H1 (cell line): ENCODE data around the gene EEIG1. TPM values are rescaled to one million over a fixed set of nuclear protein-coding genes. Genes with fewer than 3 reads are reported as not detected.

Experiments
- BRCA1 ChIP-seq: IDR thresholded peaks from 2 replicates; pipeline ENCODE4 v1.6.1; 2012; ENCODE audit warnings: low read depth, low read length, improper control_type of control experiment
- KDM1A ChIP-seq: fragments of 200-600, 300-600 bp; sonication (generic); IDR thresholded peaks from 2 replicates; pipeline ENCODE4 v1.7.1; 2016; ENCODE audit warnings: mild to moderate bottlenecking, low read length, borderline replicate concordance
- NRF1 ChIP-seq: IDR thresholded peaks from 2 replicates; pipeline ENCODE4 v1.6.1; 2011; ENCODE audit warnings: mild to moderate bottlenecking, low read depth, low read length, improper control_type of control experiment
- RFX5 ChIP-seq: IDR thresholded peaks from 2 replicates; pipeline ENCODE4 v1.6.1; 2011; ENCODE audit warnings: low read depth, low read length, improper control_type of control experiment, borderline replicate concordance
- polyA plus RNA-seq, 7 experiments: library from polyadenylated mRNA; depleted of rRNA in 3 of 7; stranded (reverse) in 5 of 7; unstranded in 2 of 7; fragments of >200 nt in 5 of 7; fragments of 200-250 nt in 2 of 7; gene quantifications; 1 replicate in 5 of 7; 2 replicates in 1 of 7; 4 replicates in 1 of 7; pipeline versions ENCODE4 v1.2.1 to v1.2.3, GENCODE V29; 2011 to 2013; ENCODE audit warnings: missing spikeins in 2 of 7, mixed read lengths in 2 of 7
- total RNA-seq: library from RNA; stranded (reverse); fragmentation: NEBNext Ultra II Directional; extraction: Animal tissue kit (Norgen Biotek cat#: 25700); gene quantifications from 2 replicates; pipeline ENCODE4 v1.2.1, GENCODE V29; 2021

EEIG1 gene
- total and polyA plus RNA-seq, 2 of the 8 experiments (the other 6 are each of a cell fraction or from before 2014, with no cell fraction given): 29.8 to 50.8 TPM

- TF ChIP-seq RFX5 (no peak), NRF1 (no peak), BRCA1 (no peak), KDM1A (no peak)
- TF ChIP-seq, all 59 proteins: peak for 0
Observed at GRCh38 chr9:127987103-127987614, 6.4 kb upstream of the EEIG1 start (continued).
